HCT116 (cell line): ENCODE data around the gene MYOZ2. TPM values are rescaled to one million over a fixed set of nuclear protein-coding genes. Genes with fewer than 3 reads are reported as not detected.

Source experiments
- ATAC-seq: fragments of 200-7000 bp; cut with Tn5 transposase; 2 replicates; pipeline ENCODE4 v1.9.1; 2020; ENCODE audit warnings: mild to moderate bottlenecking, moderate library complexity
- BruUV-seq: library from RNA; stranded (reverse); fragments of 400-500 nt; replicated peaks from 2 replicates; lab custom pipeline; 2021; lab: Mats Ljungman, UMichigan
- CTCF ChIA-PET: fragments of 300-600 bp; sonication (Branson Sonifier 250); formaldehyde crosslinking; loops from one replicate; lab custom pipeline; 2021; ENCODE audit warnings: antibody characterized with exemption; lab: Charles Lee
- POLR2A ChIA-PET: fragments of 300-600, 350-600 bp; sonication (Branson Sonifier 250); formaldehyde crosslinking; loops from one replicate; lab custom pipeline; 2021; ENCODE audit warnings: antibody characterized with exemption; lab: Charles Lee
- RAD21 ChIA-PET, 2 experiments: fragments of 300-600 bp; sonication (Branson Sonifier 250); formaldehyde crosslinking; loops; one replicate each; lab custom pipeline; 2023; ENCODE audit warnings: low total read pairs in 2 of 2; ENCODE audit not compliant: uncharacterized antibody in 2 of 2, unreplicated experiment in 2 of 2, low non-redundant PET in 1 of 2; lab: Charles Lee
- DNase-seq: peaks from one replicate; pipeline ENCODE4 v3.0.0-alpha.2; 2010; ENCODE audit warnings: low read depth, low spot score
- H2AFZ ChIP-seq: fragments of 200-600 bp; shearing (Covaris generic), sonication (generic); 2 replicates; pipeline ENCODE4 v1.6.1; 2017; ENCODE audit warnings: low read depth, mixed run types, mixed read lengths, antibody characterized with exemption, low read length; ENCODE audit not compliant: poor library complexity, severe bottlenecking
- H3K27ac ChIP-seq: 2 replicates; pipeline ENCODE4 v1.5.1; 2012; ENCODE audit warnings: low read depth, low read length
- H3K27me3 ChIP-seq: fragments of 200-600 bp; sonication (generic); 2 replicates; pipeline ENCODE4 v1.6.1; 2016; ENCODE audit warnings: mixed run types, low read length, mixed read lengths; ENCODE audit not compliant: insufficient read depth
- H3K36me3 ChIP-seq, 2 experiments: fragments of 200-500 bp in 1 of 2; fragments of 200-600 bp in 1 of 2; sonication (Bioruptor generic) in 1 of 2; sonication (generic) in 1 of 2; 2 replicates each; pipeline versions ENCODE4 v1.5.1 to v1.6.1; 2014 to 2016; ENCODE audit warnings: low read length in 2 of 2, inconsistent platforms in 1 of 2, mixed read lengths in 1 of 2, mixed run types in 1 of 2; ENCODE audit not compliant: insufficient read depth in 2 of 2, control insufficient read depth in 1 of 2
- H3K4me1 ChIP-seq, 2 experiments: fragments of 200-600 bp in 1 of 2; sonication (generic) in 1 of 2; 2 replicates each; pipeline versions ENCODE4 v1.5.1 to v1.6.1; 2012 to 2017; ENCODE audit warnings: low read length in 2 of 2, inconsistent platforms in 1 of 2, mild to moderate bottlenecking in 1 of 2, mixed read lengths in 1 of 2, mixed run types in 1 of 2, moderate library complexity in 1 of 2; ENCODE audit not compliant: insufficient read depth in 2 of 2, control insufficient read depth in 1 of 2
- H3K4me2 ChIP-seq: fragments of 200-600 bp; sonication (generic); 2 replicates; pipeline ENCODE4 v1.6.1; 2017; ENCODE audit warnings: mixed run types, low read length, mixed read lengths
- H3K4me3 ChIP-seq, 2 experiments: fragments of 200-600 bp in 1 of 2; sonication (generic) in 1 of 2; replicated peaks in 1 of 2; 2 replicates each; pipeline ENCODE4 v1.5.1; 2011 to 2016; ENCODE audit warnings: low read length in 2 of 2, control low read depth in 1 of 2, low read depth in 1 of 2, mild to moderate bottlenecking in 1 of 2, mixed read lengths in 1 of 2, mixed run types in 1 of 2
- H3K79me2 ChIP-seq: fragments of 200-600 bp; sonication (generic); 2 replicates; pipeline ENCODE4 v1.6.1; 2017; ENCODE audit warnings: mild to moderate bottlenecking, mixed run types, low read length, moderate library complexity, mixed read lengths; ENCODE audit not compliant: insufficient read depth
- H3K9ac ChIP-seq: fragments of 200-600 bp; sonication (generic); 2 replicates; pipeline ENCODE4 v1.6.1; 2016; ENCODE audit warnings: low read length, mixed read lengths
- H3K9me2 ChIP-seq: fragments of 200-600 bp; sonication (generic), shearing (Covaris generic); 2 replicates; pipeline ENCODE4 v1.6.1; 2017; ENCODE audit warnings: mixed run types, mild to moderate bottlenecking, moderate library complexity; ENCODE audit not compliant: insufficient read depth
- H3K9me3 ChIP-seq, 2 experiments: fragments of 200-500 bp in 1 of 2; fragments of 200-600 bp in 1 of 2; sonication (Bioruptor generic) in 1 of 2; sonication (generic) in 1 of 2; 2 replicates each; pipeline ENCODE4 v1.6.1; 2014 to 2017; ENCODE audit warnings: low read length in 2 of 2, mixed read lengths in 2 of 2, inconsistent platforms in 1 of 2, low read depth in 1 of 2, mild to moderate bottlenecking in 1 of 2, mixed run types in 1 of 2, moderate library complexity in 1 of 2; ENCODE audit not compliant: control insufficient read depth in 1 of 2, insufficient read depth in 1 of 2
- H4K20me1 ChIP-seq: fragments of 200-600 bp; sonication (generic), shearing (Covaris generic); 2 replicates; pipeline ENCODE4 v1.6.1; 2017; ENCODE audit warnings: mixed run types, mild to moderate bottlenecking, moderate library complexity; ENCODE audit not compliant: insufficient read depth
- ATF3 ChIP-seq: IDR thresholded peaks from 2 replicates; pipeline ENCODE4 v1.6.1; 2012
- CBX3 ChIP-seq: IDR thresholded peaks from 2 replicates; pipeline ENCODE4 v1.6.1; 2012; ENCODE audit warnings: low read depth
- CEBPB ChIP-seq: IDR thresholded peaks from 2 replicates; pipeline ENCODE4 v1.6.1; 2012; ENCODE audit warnings: low read depth
- CTCF ChIP-seq, 3 experiments: fragments of 200-600 bp in 1 of 3; sonication (generic) in 1 of 3; IDR thresholded peaks in 2 of 3; conservative IDR thresholded peaks in 1 of 3; 2 replicates each; pipeline ENCODE4 v1.5.1; 2012 to 2017; ENCODE audit warnings: low read depth in 2 of 3, low read length in 2 of 3, antibody characterized with exemption in 1 of 3, borderline replicate concordance in 1 of 3, control low read depth in 1 of 3, mild to moderate bottlenecking in 1 of 3, mixed read lengths in 1 of 3, mixed run types in 1 of 3, moderate library complexity in 1 of 3; ENCODE audit not compliant: insufficient read depth in 1 of 3
- ELF1 ChIP-seq: IDR thresholded peaks from 2 replicates; pipeline ENCODE4 v1.6.1; 2012; ENCODE audit warnings: low read depth, borderline replicate concordance
- EZH2 ChIP-seq: fragments of 200-600 bp; sonication (generic); IDR thresholded peaks from 2 replicates; pipeline ENCODE4 v1.6.1; 2017; ENCODE audit warnings: antibody characterized with exemption, mixed run types
- FOSL1 ChIP-seq: IDR thresholded peaks from 2 replicates; pipeline ENCODE4 v1.6.1; 2012; ENCODE audit warnings: low read depth
- JUND ChIP-seq: IDR thresholded peaks from 2 replicates; pipeline ENCODE4 v1.6.1; 2012
- MAX ChIP-seq: IDR thresholded peaks from 2 replicates; pipeline ENCODE4 v1.6.1; 2012
- POLR2A ChIP-seq: IDR thresholded peaks from 2 replicates; pipeline ENCODE4 v1.7.0; 2011; ENCODE audit warnings: borderline replicate concordance; ENCODE audit not compliant: insufficient read depth, insufficient read length; ENCODE audit errors: extremely low read depth
- POLR2AphosphoS5 ChIP-seq: IDR thresholded peaks from 2 replicates; pipeline ENCODE4 v1.6.1; 2011; ENCODE audit warnings: mild to moderate bottlenecking, low read depth, low read length, moderate library complexity
- REST ChIP-seq: IDR thresholded peaks from 2 replicates; pipeline ENCODE4 v1.6.1; 2012; ENCODE audit warnings: low read depth
- SP1 ChIP-seq: IDR thresholded peaks from 2 replicates; pipeline ENCODE4 v1.6.1; 2012; ENCODE audit warnings: low read depth
- SRF ChIP-seq: IDR thresholded peaks from 2 replicates; pipeline ENCODE4 v1.6.1; 2012; ENCODE audit warnings: low read depth
- TCF7L2 ChIP-seq: IDR thresholded peaks from 2 replicates; pipeline ENCODE4 v1.7.0; 2011; ENCODE audit warnings: borderline replicate concordance, inconsistent platforms; ENCODE audit not compliant: insufficient read depth, insufficient read length; ENCODE audit errors: extremely low read depth
- YY1 ChIP-seq: IDR thresholded peaks from 2 replicates; pipeline ENCODE4 v1.6.1; 2011; ENCODE audit warnings: low read length, low read depth, moderate library complexity, mild to moderate bottlenecking; ENCODE audit not compliant: insufficient replicate concordance; ENCODE audit errors: extremely low read depth
- ZBTB33 ChIP-seq: IDR thresholded peaks from 2 replicates; pipeline ENCODE4 v1.6.1; 2011; ENCODE audit warnings: mild to moderate bottlenecking, low read length, moderate library complexity; ENCODE audit not compliant: insufficient replicate concordance; ENCODE audit errors: extremely low read depth
- ZFX ChIP-seq: fragments of 450-650 bp; IDR thresholded peaks from 2 replicates; pipeline ENCODE4 v1.6.1; 2017
- ZNF274 ChIP-seq: fragments of 200-500 bp; sonication (Bioruptor generic); IDR thresholded peaks from 2 replicates; pipeline ENCODE4 v1.6.1; 2014; ENCODE audit warnings: mild to moderate bottlenecking, low read depth, low read length, inconsistent platforms
- intact Hi-C: fragments of 100-400 bp; cut with micrococcal nuclease; formaldehyde crosslinking; loops from 2 replicates; pipeline ENCODE4 v1.10.0; 2022
- total RNA-seq: library from RNA; stranded (reverse); gene quantifications from one replicate; pipeline ENCODE4 v1.2.1, GENCODE V29; 2021; ENCODE audit not compliant: unreplicated experiment

MYOZ2 gene
- total RNA-seq, 1 experiment from 2014 or later = not detected

- no peak overlapping the region for H3K27ac ChIP-seq
- no peak overlapping the region for H3K9ac ChIP-seq
- no peak for ATAC-seq
- ChIA-PET POLR2A (interaction anchor here (1.6 kb wide), 1 partner anchor 15 kb away, joined by 7 read pairs; the partner anchor contains the start of gene USP53), CTCF (no interaction called here), RAD21 (no interaction called here)
- no TSS peak for BruUV-seq
- H2AFZ ChIP-seq = no peak overlapping the region
- no peak overlapping the region for H3K4me3 ChIP-seq
- H3K27me3 ChIP-seq = no peaks in the 10 kb centered on the region
- no peaks in the 10 kb centered on the region for H3K9me2 ChIP-seq
- H3K4me2 ChIP-seq = no peak overlapping the region
- peaks cover 0 to 6% of the 10 kb centered on the region in 2 experiments; a peak in 2 of 4 replicates for H3K4me1 ChIP-seq
- no peak for TF ChIP-seq ELF1
- TF ChIP-seq ATF3 = no peak
- no peak for TF ChIP-seq JUND
- TF ChIP-seq POLR2A = no peak
- no peak for TF ChIP-seq FOSL1
- TF ChIP-seq ZFX = no peak
- TF ChIP-seq REST = no peak
- TF ChIP-seq YY1 = no peak
- no peak for TF ChIP-seq MAX
- TF ChIP-seq ZBTB33 = no peak
- TF ChIP-seq EZH2 = no peak
- no peak for TF ChIP-seq ZNF274
- TF ChIP-seq SRF = no peak
- TF ChIP-seq POLR2AphosphoS5 = no peak
- no peak for TF ChIP-seq SP1
- TF ChIP-seq TCF7L2 = no peak
- TF ChIP-seq CTCF (IDR thresholded peaks at IDR 0.05 in 2 of 3, conservative IDR thresholded peaks at IDR 0.05 in 1 of 3; ENCODE audit: borderline replicate concordance in 1 of 3, insufficient read depth in 1 of 3, low read depth in 2 of 3, low read length in 2 of 3) = no peak
- TF ChIP-seq CBX3 = no peak
- no peak for TF ChIP-seq CEBPB
- H3K79me2 ChIP-seq = peaks cover 40% of the 10 kb centered on the region
- no peaks in the 10 kb centered on the region for H3K9me3 ChIP-seq
- H4K20me1 ChIP-seq = no peaks in the 10 kb centered on the region
- intact Hi-C loops = no loop called here
- no peaks in the 10 kb centered on the region for H3K36me3 ChIP-seq
- no peak for DNase-seq
Observed at GRCh38 chr4:119228406-119228805, 92.8 kb downstream of the MYOZ2 start.
